ENCODE results near the gene THAP8.

The THAP8 gene

DNA sequence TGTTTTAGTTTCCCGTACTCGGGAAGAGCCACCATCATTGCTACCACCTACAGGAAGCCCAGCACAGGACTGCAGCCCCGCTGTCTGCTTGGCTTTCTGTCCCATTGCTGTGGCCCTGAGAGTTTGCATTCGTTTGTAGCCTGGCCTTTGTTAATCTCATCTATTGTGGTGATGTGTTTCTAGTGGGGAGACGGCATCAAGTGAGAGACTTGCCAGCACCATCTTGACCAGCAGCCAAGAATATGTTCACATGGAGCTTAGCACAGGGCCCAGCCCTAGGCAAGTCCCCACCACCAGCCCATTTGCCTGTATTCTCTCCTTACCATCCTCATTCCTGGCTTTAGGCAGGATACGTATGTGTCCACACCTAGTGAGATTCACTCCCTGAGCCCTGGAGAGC is 39.6 kb upstream of the THAP8 start:
- Histone ChIP-seq H3K27ac (ENCODE audit: low read length) (no peak overlapping the region), H3K4me2 (ENCODE audit: low read depth, low read length) (no peak overlapping the region), H3K27me3 (replicated peaks; ENCODE audit: insufficient read depth, low read length) (no peaks in the 10 kb centered on the region), H4K20me1 (ENCODE audit: insufficient read depth, low read length) (no peaks in the 10 kb centered on the region), H3F3A (ENCODE audit: insufficient read depth, low read length) (no peaks in the 10 kb centered on the region), H3K9ac (ENCODE audit: low read length) (no peak overlapping the region), H3K4me1 (ENCODE audit: low read length) (no peaks in the 10 kb centered on the region), H3K36me3 (replicated peaks; ENCODE audit: insufficient read depth, low read length) (no peaks in the 10 kb centered on the region), H3K4me3 (ENCODE audit: low read length) (no peak overlapping the region), H3K79me2 (ENCODE audit: low read length) (no peaks in the 10 kb centered on the region), H3K9me2 (replicated peaks; ENCODE audit: insufficient read depth, low read length) (no peaks in the 10 kb centered on the region), H2AFZ (ENCODE audit: low read length) (no peak overlapping the region), H3K9me3 (replicated peaks; ENCODE audit: insufficient read depth, low read length) (no peaks in the 10 kb centered on the region)
- TF ChIP-seq EZH2 (optimal IDR thresholded peaks at IDR 0.05; ENCODE audit: low read depth, low read length) (no peak), EZH2phosphoT487 (IDR thresholded peaks at IDR 0.05; ENCODE audit: low read length) (no peak), CTCF (IDR thresholded peaks at IDR 0.05; ENCODE audit: low read length) (no peak)
- no peak for DNase-seq

DNA sequence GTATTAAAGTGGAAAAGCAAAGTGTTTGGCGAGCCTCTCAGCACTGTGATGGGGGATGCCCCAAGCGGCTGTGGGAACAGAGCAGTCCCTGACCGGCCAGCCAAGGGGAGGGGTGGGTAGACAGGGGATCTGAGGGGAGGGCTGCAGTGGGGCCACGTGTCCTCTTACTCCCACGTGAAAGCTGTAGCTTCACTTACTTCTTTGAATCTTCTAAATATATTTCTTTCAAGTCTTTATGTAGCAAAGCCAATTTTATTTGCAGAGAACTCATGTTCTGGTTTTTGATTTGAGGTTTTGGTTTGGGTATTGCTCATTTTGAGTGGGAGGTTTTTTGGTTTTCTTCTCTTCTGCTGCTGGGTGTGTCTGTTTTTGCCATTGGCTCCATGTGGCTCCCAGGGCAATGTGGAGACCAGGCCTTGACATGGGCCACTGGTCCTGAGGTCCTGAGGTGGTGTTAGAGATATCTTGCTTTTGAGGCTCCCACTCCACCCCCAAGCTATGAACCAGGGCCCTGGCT is 39.1 kb upstream of the THAP8 start:
- H3K79me2 ChIP-seq (ENCODE audit: low read length), result no peaks in the 10 kb centered on the region
- H3F3A ChIP-seq (ENCODE audit: insufficient read depth, low read length), result no peaks in the 10 kb centered on the region
- no peaks in the 10 kb centered on the region for H3K9me3 ChIP-seq (replicated peaks; ENCODE audit: insufficient read depth, low read length)
- no peak overlapping the region for H3K4me3 ChIP-seq (ENCODE audit: low read length)
- H3K4me1 ChIP-seq (ENCODE audit: low read length), result no peaks in the 10 kb centered on the region
- DNase-seq, result no peak
- H4K20me1 ChIP-seq (ENCODE audit: insufficient read depth, low read length), result no peaks in the 10 kb centered on the region
- no peak overlapping the region for H3K9ac ChIP-seq (ENCODE audit: low read length)
- H2AFZ ChIP-seq (ENCODE audit: low read length), result no peak overlapping the region
- TF ChIP-seq CTCF (IDR thresholded peaks at IDR 0.05; ENCODE audit: low read length), result no peak
- no peak for TF ChIP-seq EZH2 (optimal IDR thresholded peaks at IDR 0.05; ENCODE audit: low read depth, low read length)
- TF ChIP-seq EZH2phosphoT487 (IDR thresholded peaks at IDR 0.05; ENCODE audit: low read length), result no peak
- H3K9me2 ChIP-seq (replicated peaks; ENCODE audit: insufficient read depth, low read length), result no peaks in the 10 kb centered on the region
- no peak overlapping the region for H3K4me2 ChIP-seq (ENCODE audit: low read depth, low read length)
- H3K27ac ChIP-seq (ENCODE audit: low read length), result no peak overlapping the region
- no peaks in the 10 kb centered on the region for H3K36me3 ChIP-seq (replicated peaks; ENCODE audit: insufficient read depth, low read length)
- H3K27me3 ChIP-seq (replicated peaks; ENCODE audit: insufficient read depth, low read length), result no peaks in the 10 kb centered on the region

DNA sequence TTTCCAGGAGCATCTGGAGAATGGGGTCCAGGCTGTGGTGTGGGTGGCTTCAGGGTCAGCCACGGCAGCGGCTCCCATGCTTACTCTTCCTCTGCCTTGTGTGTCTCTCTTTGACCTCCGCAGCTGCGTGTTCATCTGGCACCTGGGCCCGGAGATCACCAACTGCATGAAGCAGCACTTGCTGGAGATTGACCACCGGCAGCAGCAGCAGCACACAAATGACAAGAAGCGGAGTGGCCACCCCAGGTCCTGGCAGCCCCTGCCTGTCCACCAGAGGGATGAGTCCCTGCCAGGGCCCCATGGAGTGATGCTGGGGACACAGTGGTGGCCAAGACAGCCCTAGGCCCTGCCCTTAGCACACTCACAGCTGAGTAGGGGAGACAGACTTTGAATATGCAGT is 38.5 kb upstream of the THAP8 start:
- H3K27ac ChIP-seq (ENCODE audit: low read length), result no peak overlapping the region
- H3K9me2 ChIP-seq (replicated peaks; ENCODE audit: insufficient read depth, low read length), result no peaks in the 10 kb centered on the region
- no peaks in the 10 kb centered on the region for H3K27me3 ChIP-seq (replicated peaks; ENCODE audit: insufficient read depth, low read length)
- H4K20me1 ChIP-seq (ENCODE audit: insufficient read depth, low read length), result no peaks in the 10 kb centered on the region
- no peaks in the 10 kb centered on the region for H3K9me3 ChIP-seq (replicated peaks; ENCODE audit: insufficient read depth, low read length)
- no peak overlapping the region for H3K9ac ChIP-seq (ENCODE audit: low read length)
- no peak for DNase-seq
- H3K4me2 ChIP-seq (ENCODE audit: low read depth, low read length), result no peak overlapping the region
- H3F3A ChIP-seq (ENCODE audit: insufficient read depth, low read length), result no peaks in the 10 kb centered on the region
- H2AFZ ChIP-seq (ENCODE audit: low read length), result no peak overlapping the region
- no peaks in the 10 kb centered on the region for H3K36me3 ChIP-seq (replicated peaks; ENCODE audit: insufficient read depth, low read length)
- H3K4me3 ChIP-seq (ENCODE audit: low read length), result no peak overlapping the region
- TF ChIP-seq EZH2phosphoT487 (IDR thresholded peaks at IDR 0.05; ENCODE audit: low read length) (no peak), EZH2 (optimal IDR thresholded peaks at IDR 0.05; ENCODE audit: low read depth, low read length) (no peak), CTCF (IDR thresholded peaks at IDR 0.05; ENCODE audit: low read length) (no peak)
- no peaks in the 10 kb centered on the region for H3K4me1 ChIP-seq (ENCODE audit: low read length)
- no peaks in the 10 kb centered on the region for H3K79me2 ChIP-seq (ENCODE audit: low read length)
